RPMI7951 (cell line): ENCODE results near the gene KCNAB2. TPM values are rescaled to one million over a fixed set of nuclear protein-coding genes. Genes with fewer than 3 reads are reported as not detected.

Experiments used
- DNase-seq: peaks from one replicate; pipeline ENCODE4 v3.0.0-alpha.2; 2012; ENCODE audit warnings: low read depth
- total RNA-seq: library from RNA; depleted of rRNA; stranded (reverse); fragments of >200 nt; shearing (Covaris generic); gene quantifications from 2 replicates; pipeline ENCODE4 v1.2.3, GENCODE V29; 2014

The KCNAB2 gene
- total RNA-seq, 1 experiment from 2014 or later, result 4.0 TPM

GRCh38 chr1:6109688-6110087 is 64.0 kb downstream of the KCNAB2 start:
- DNase-seq, result no peak

GRCh38 chr1:6110326-6110725 is 64.6 kb downstream of the KCNAB2 start:
- no peak for DNase-seq

GRCh38 chr1:6111571-6111970 is 65.9 kb downstream of the KCNAB2 start:
- peak; percentile 84 for DNase-seq

GRCh38 chr1:6111991-6112689 is 66.5 kb downstream of the KCNAB2 start:
- no peak for DNase-seq

- no peak for DNase-seq
These were observed 67.0 kb downstream of the KCNAB2 start for GRCh38 chr1:6112690-6113005.

GRCh38 chr1:6113116-6113515 is 67.4 kb downstream of the KCNAB2 start:
- no peak for DNase-seq

GRCh38 chr1:6113745-6114144 is 68.1 kb downstream of the KCNAB2 start:
- DNase-seq, result no peak

GRCh38 chr1:6116137-6116536 is 70.4 kb downstream of the KCNAB2 start:
- no peak for DNase-seq

- no peak for DNase-seq
These were observed 71.4 kb downstream of the KCNAB2 start for GRCh38 chr1:6117064-6117463.

- no peak for DNase-seq
These were observed 71.9 kb downstream of the KCNAB2 start for GRCh38 chr1:6117624-6118023.

GRCh38 chr1:6118415-6118814 is 72.7 kb downstream of the KCNAB2 start:
- no peak for DNase-seq

- DNase-seq, result no peak
These were observed 75.3 kb downstream of the KCNAB2 start for GRCh38 chr1:6121021-6121421.

GRCh38 chr1:6121651-6122370 is 76.1 kb downstream of the KCNAB2 start:
- no peak for DNase-seq

- no peak for DNase-seq
These were observed 77.4 kb downstream of the KCNAB2 start for GRCh38 chr1:6123083-6123482.

- DNase-seq, result no peak
These were observed 78.1 kb downstream of the KCNAB2 start for GRCh38 chr1:6123816-6124215.

GRCh38 chr1:6124341-6124740 is 78.7 kb downstream of the KCNAB2 start:
- DNase-seq, result no peak

- no peak for DNase-seq
These were observed 79.2 kb downstream of the KCNAB2 start for GRCh38 chr1:6124746-6125365.

GRCh38 chr1:6125366-6125765 is 79.7 kb downstream of the KCNAB2 start:
- DNase-seq, result no peak

GRCh38 chr1:6126028-6126427 is 80.3 kb downstream of the KCNAB2 start:
- DNase-seq, result no peak

GRCh38 chr1:6126521-6127067 is 80.9 kb downstream of the KCNAB2 start:
- no peak for DNase-seq

- DNase-seq, result peak; percentile 76
These were observed 82.0 kb downstream of the KCNAB2 start for GRCh38 chr1:6127587-6128163.

GRCh38 chr1:6128276-6129081 is 82.8 kb downstream of the KCNAB2 start:
- no peak for DNase-seq
